ENCODE measurements around the gene AICDA.

The AICDA gene

DNA sequence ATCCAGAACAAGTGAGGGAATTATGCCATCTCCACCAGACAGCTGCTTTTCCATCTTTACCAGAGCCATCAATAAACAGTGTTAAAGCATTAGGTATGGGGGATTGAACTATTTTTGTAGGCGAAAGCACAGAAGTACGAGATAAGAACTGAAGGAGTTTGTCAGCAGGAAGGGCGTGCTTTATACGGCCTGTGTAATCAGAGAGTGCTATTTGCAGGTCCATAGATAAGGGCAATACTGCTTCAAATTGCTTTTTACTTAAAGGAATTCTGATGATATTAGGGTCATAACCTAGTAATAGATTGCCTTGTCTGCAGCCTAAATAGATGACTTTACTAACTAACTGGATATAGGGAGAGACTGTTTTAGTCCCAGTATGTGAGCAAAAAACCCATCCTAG, 51.6 kb downstream of the AICDA start:
- DNase-seq (ENCODE audit: low read depth, low spot score), result no peak

DNA sequence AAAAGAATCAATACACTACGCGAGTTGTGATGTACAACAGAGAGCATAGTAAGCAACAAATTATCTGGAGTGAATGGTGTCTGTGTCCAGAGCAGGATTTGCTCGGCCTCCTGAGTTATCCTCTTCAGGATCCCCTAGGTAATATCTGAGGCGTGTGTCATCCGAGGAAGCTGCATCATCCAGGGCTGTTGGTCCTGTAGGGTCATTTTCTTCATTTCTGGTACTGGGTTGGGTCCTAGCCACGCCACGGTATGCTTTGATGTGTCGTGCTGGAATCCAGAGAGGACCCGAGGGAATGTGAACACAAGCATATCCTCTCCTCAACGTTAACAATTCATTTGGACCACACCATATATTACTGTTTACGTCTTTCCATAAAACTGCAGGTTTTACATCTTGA, 53.0 kb downstream of the AICDA start:
- H3K4me1 ChIP-seq (ENCODE audit: control insufficient read depth, insufficient read depth, low read length), result peaks cover 2% of the 10 kb centered on the region; the same call in 1 of the 2 replicates
- no peak overlapping the region for H3K27ac ChIP-seq (ENCODE audit: low read length)
- no peak for DNase-seq (ENCODE audit: low read depth, low spot score)
- no peaks in the 10 kb centered on the region for H3K27me3 ChIP-seq (ENCODE audit: control insufficient read depth, insufficient read depth, low read length)
- H3K4me3 ChIP-seq (ENCODE audit: low read length), result no peak overlapping the region
- no CpG with 5 or more reads among the region's 11 CpGs for WGBS (ENCODE audit: insufficient coverage, insufficient read length)
- H3K9me3 ChIP-seq (ENCODE audit: control insufficient read depth, insufficient read depth, low read length), result no peaks in the 10 kb centered on the region
- H3K36me3 ChIP-seq (ENCODE audit: control insufficient read depth, insufficient read depth, low read length), result no peaks in the 10 kb centered on the region

More for the DNA sequence above, 51.6 kb downstream of the AICDA start:
- Histone ChIP-seq H3K4me1 (ENCODE audit: control insufficient read depth, insufficient read depth, low read length) (peaks cover 2% of the 10 kb centered on the region; the same call in 1 of the 2 replicates), H3K4me3 (ENCODE audit: low read length) (no peak overlapping the region), H3K9me3 (ENCODE audit: control insufficient read depth, insufficient read depth, low read length) (no peaks in the 10 kb centered on the region), H3K36me3 (ENCODE audit: control insufficient read depth, insufficient read depth, low read length) (no peaks in the 10 kb centered on the region), H3K27me3 (ENCODE audit: control insufficient read depth, insufficient read depth, low read length) (no peaks in the 10 kb centered on the region), H3K27ac (ENCODE audit: low read length) (no peak overlapping the region)
- no CpG with 5 or more reads among the region's 4 CpGs for WGBS (ENCODE audit: insufficient coverage, insufficient read length)

DNA sequence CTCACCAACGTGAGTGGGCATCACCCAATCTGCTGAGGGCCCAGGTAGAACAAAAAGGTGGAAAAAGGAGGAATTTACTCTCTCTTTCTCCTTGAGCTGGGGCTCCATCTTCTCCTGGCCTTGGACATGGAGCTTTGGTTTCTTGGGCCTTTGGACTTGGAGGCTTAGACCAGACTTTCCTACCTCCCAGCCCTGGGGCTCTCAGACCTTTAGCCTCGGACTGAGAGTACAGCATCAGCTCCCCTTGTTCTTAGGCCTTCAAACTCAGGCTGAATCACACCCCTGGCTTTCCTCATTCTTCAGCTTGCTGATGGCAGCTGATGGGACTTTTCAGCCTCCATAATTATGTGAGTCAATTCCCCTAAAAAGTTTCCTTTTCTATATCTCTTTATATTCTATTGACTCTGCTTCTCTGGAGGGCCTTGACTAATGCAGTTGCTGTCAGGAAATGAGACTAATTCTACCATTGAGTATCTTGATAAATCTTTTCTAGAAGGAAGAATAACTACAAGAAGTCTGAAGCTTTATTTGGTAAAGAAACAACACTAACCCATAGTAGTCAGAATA, 56.0 kb downstream of the AICDA start:
- H3K4me1 ChIP-seq (ENCODE audit: control insufficient read depth, insufficient read depth, low read length), result no peaks in the 10 kb centered on the region
- no peaks in the 10 kb centered on the region for H3K36me3 ChIP-seq (ENCODE audit: control insufficient read depth, insufficient read depth, low read length)
- H3K4me3 ChIP-seq (ENCODE audit: low read length), result no peak overlapping the region
- H3K9me3 ChIP-seq (ENCODE audit: control insufficient read depth, insufficient read depth, low read length), result no peaks in the 10 kb centered on the region
- no CpG with 5 or more reads among the region's 2 CpGs for WGBS (ENCODE audit: insufficient coverage, insufficient read length)
- DNase-seq (ENCODE audit: low read depth, low spot score), result no peak
- no peak overlapping the region for H3K27ac ChIP-seq (ENCODE audit: low read length)
- H3K27me3 ChIP-seq (ENCODE audit: control insufficient read depth, insufficient read depth, low read length), result no peaks in the 10 kb centered on the region

DNA sequence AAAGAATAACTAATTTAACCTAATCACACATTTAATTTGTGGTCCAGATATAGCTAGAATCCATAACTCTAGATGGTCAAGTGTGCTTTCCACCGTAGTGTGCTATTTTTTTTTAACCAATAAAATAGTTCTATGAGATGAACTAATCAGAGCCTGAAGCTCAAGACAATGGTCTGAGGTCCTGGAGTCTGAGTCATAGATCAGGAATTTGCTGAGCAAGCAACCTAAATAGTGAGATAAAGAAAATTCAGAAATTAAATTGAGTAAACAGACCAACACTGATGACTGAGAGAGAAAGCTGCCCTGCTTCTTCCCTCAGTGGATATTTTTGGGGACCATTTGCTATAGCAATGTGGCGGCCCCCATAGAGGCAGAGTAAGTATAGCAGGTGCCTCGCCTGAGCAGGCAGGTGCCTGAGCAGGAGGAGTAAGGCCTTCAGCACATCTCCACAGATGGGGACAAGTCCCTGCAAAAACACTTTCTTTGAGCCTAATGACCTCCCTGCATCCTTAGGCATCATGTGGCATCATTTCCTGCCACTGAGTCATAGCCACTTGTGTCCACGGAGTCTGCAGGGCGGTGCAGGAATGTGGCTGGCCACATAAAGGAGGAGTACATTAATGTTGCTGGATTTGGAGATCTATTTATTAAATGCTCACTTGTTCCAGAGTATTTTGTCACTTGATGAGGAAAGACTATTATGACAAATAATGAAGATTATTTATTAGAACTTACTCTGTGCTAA, 58.0 kb downstream of the AICDA start:
- no peak for DNase-seq (ENCODE audit: low read depth, low spot score)
- Histone ChIP-seq H3K4me1 (ENCODE audit: control insufficient read depth, insufficient read depth, low read length) (no peaks in the 10 kb centered on the region), H3K9me3 (ENCODE audit: control insufficient read depth, insufficient read depth, low read length) (no peaks in the 10 kb centered on the region), H3K36me3 (ENCODE audit: control insufficient read depth, insufficient read depth, low read length) (no peaks in the 10 kb centered on the region), H3K4me3 (ENCODE audit: low read length) (no peak overlapping the region), H3K27me3 (ENCODE audit: control insufficient read depth, insufficient read depth, low read length) (no peaks in the 10 kb centered on the region), H3K27ac (ENCODE audit: low read length) (no peak overlapping the region)
- WGBS (ENCODE audit: insufficient coverage, insufficient read length), result no CpG with 5 or more reads among the region's 5 CpGs

DNA sequence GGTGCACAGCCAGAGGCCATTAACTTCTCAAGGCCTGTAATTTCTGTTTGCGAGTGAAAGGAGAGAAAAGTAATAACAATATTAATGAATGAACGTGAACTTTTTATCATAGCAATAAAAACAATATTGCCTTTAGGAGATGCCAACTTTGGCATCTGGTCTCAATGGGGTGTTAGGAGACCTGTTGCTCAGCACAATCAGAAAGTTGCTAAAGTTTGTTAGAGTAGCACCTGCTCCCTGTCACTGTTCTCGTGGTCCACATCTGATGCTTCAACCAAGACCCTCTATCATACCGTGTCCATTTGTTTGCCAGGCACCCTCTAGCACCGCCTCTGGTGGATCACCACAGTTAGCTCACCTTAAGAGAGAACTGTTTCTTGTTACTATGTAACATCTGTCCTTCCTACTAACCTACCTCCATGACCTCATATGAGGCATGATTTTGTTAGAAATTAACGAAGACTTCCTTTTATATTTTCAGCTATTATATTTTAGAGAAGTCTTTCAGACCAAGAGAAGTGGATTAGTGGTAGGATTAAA, 59.5 kb downstream of the AICDA start:
- H3K4me3 ChIP-seq (ENCODE audit: low read length), result no peak overlapping the region
- no peaks in the 10 kb centered on the region for H3K27me3 ChIP-seq (ENCODE audit: control insufficient read depth, insufficient read depth, low read length)
- no peaks in the 10 kb centered on the region for H3K4me1 ChIP-seq (ENCODE audit: control insufficient read depth, insufficient read depth, low read length)
- H3K36me3 ChIP-seq (ENCODE audit: control insufficient read depth, insufficient read depth, low read length), result no peaks in the 10 kb centered on the region
- no CpG with 5 or more reads among the region's 6 CpGs for WGBS (ENCODE audit: insufficient coverage, insufficient read length)
- no peak overlapping the region for H3K27ac ChIP-seq (ENCODE audit: low read length)
- no peak for DNase-seq (ENCODE audit: low read depth, low spot score)
- H3K9me3 ChIP-seq (ENCODE audit: control insufficient read depth, insufficient read depth, low read length), result no peaks in the 10 kb centered on the region

Data from iPS DF 6.9 (cell line).